Heart left ventricle (tissue), 16 donors: ENCODE results near the gene MYMX. TPM values are rescaled to one million over a fixed set of nuclear protein-coding genes. Genes with fewer than 3 reads are reported as not detected.

Experiments
- ATAC-seq, 4 donors: fragments of 200-7000 bp; cut with Tn5 transposase; one replicate each; pipeline ENCODE4 v1.9.1; 2020 to 2022; ENCODE audit warnings: moderate library complexity in 4 of 4, mild to moderate bottlenecking in 3 of 4, moderate number of reproducible peaks in 1 of 4
- DNase-seq, 5 donors: peaks; one replicate each; pipeline ENCODE4 v3.0.0-alpha.2; 2020
- H3K27ac ChIP-seq, 12 donors: fragments of 200-600 bp; sonication (generic) in 4 of 12; one replicate each; pipeline versions ENCODE4 v1.5.0 to v1.8.0; 2016 to 2022; ENCODE audit warnings: mild to moderate bottlenecking in 2 of 12
- H3K27me3 ChIP-seq, 9 donors: fragments of 200-600 bp; sonication (generic) in 2 of 9; one replicate each; pipeline versions ENCODE4 v1.5.1 to v1.8.0; 2016 to 2022; ENCODE audit warnings: mild to moderate bottlenecking in 3 of 9
- H3K36me3 ChIP-seq, 9 donors: fragments of 200-600 bp; sonication (generic) in 2 of 9; one replicate each; pipeline versions ENCODE4 v1.5.0 to v1.8.0; 2018 to 2022; ENCODE audit warnings: mild to moderate bottlenecking in 2 of 9
- H3K4me1 ChIP-seq, 12 donors: fragments of 200-600 bp; sonication (generic) in 4 of 12; one replicate each; pipeline versions ENCODE4 v1.5.0 to v1.8.0; 2016 to 2022; ENCODE audit warnings: mild to moderate bottlenecking in 3 of 12
- H3K4me3 ChIP-seq, 12 donors: fragments of 200-600 bp; sonication (generic) in 4 of 12; one replicate each; pipeline versions ENCODE4 v1.5.0 to v1.8.0; 2017 to 2022; ENCODE audit warnings: mild to moderate bottlenecking in 9 of 12, moderate library complexity in 4 of 12
- H3K9me3 ChIP-seq, 12 donors: fragments of 200-600 bp; sonication (generic) in 4 of 12; one replicate each; pipeline versions ENCODE4 v1.5.0 to v1.8.0; 2016 to 2022; ENCODE audit warnings: mild to moderate bottlenecking in 1 of 12
- POLR2A ChIP-seq, 2 donors: fragments of 450-650 bp; IDR thresholded peaks; one replicate each; pipeline ENCODE4 v1.6.1; 2017; ENCODE audit warnings: antibody characterized with exemption in 2 of 2, mild to moderate bottlenecking in 2 of 2, moderate library complexity in 2 of 2
- WGBS, 4 donors: extraction: QIAGEN DNeasy Blood & Tissue Kit in 2 of 4; methylation state at CpG; one replicate each; pipeline versions ENCODE4 v1.1.5 to v1.1.7; 2013 to 2018; 5-methylcytosine and 5-hydroxymethylcytosine counted together
- intact Hi-C, 10 donors: fragments of 100-400 bp; cut with DNase I; formaldehyde crosslinking; loops; one replicate each; pipeline versions ENCODE4 v1.11.1 to v1.14.2; 2022
- polyA plus RNA-seq, 2 donors: library from polyadenylated mRNA; stranded (reverse); fragments of 200-250 nt; gene quantifications; one replicate each; pipeline ENCODE4 v1.2.3, GENCODE V29; 2013
- total RNA-seq, 9 donors: library from RNA; depleted of rRNA in 2 of 9; stranded (reverse); fragments of >200 nt in 2 of 9; fragmentation: NEBNext Ultra II Directional in 3 of 9; extraction: Animal tissue kit (Norgen Biotek cat#: 25700) in 3 of 9; gene quantifications; one replicate each; pipeline versions ENCODE4 v1.1.0 to v1.2.4, GENCODE V29; 2016 to 2023
- TF ChIP-seq, protein P1 (sequence below), 12 donors: fragments of 200-600 bp; sonication (generic) in 4 of 12; IDR thresholded peaks; one replicate each; pipeline versions ENCODE4 v1.5.0 to v1.8.0; 2018 to 2022; ENCODE audit warnings: antibody characterized with exemption in 12 of 12, mild to moderate bottlenecking in 5 of 12
- donor health status: ischemic (EF 13 %, LVEDD 7.1; RV severe dilation, severe dysfunction).
- donor health status: healthy with polysubstance abuse.
- donor health status: DM: no; HTN: yes; CAD: no.
- donor health status: DM: no; HTN: no; CAD: no.
- donor health status: ischemic (EF 25% LVEDD 6.9; RV normal size, moderate dysfunction).
- donor health status: ischemic (EF 25% LVEDD 5.7; RV mildly dilated, moderate dysfunction).
- donor health status: healthy.
- donor health status: DM: yes; HTN: yes; CAD: no.
- donor health status: ischemic (EF 35%, LVEDD 5.7; RV mildly dilated, moderate dysfunction).
- donor health status: nonischemic (EF 11% LVEDD 7.7; RV severe dilation, severe dysfunction).
- donor health status: DM: yes; HTN: yes; CAD: no.
- donor health status: PGD.
- donor health status: ischemic (EF 29% LVEDD 5.4; RV normal size, mild dysfunction).
- donor health status: nonischemic (EF 23%, LVEDD 6.1; RV moderate dilation, normal function).

MYMX gene
- total and polyA plus RNA-seq, 11 donors, result 0.31 to 0.96 (median 0.60) TPM; not detected in 4

DNA sequence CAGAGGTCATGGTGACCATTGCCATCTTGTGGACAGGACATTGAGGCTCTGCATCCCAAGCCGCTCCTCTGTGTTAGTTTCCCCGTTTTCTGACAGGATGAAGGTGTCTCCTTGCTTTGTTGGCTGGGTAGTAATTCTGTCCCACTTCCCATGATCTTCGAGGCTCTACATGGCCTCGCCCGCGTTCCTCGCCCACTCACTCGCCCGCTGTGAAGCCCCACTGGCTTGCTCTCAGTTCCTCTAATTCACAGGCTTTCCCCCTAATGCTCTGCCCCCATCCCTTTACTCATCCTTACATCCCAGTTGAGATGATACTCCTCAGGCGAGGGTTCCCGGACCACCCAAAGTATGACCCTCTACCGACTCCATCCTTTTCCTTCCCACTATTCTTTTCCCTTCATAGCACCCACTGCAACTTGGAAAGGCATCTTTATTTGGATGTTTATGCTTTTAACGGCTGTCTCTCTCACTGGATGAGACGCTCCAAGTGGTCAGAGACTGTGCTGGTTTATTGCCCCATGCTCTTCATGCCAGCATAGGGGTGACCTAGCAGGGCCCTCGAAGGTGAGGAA, 41.1 kb downstream of the MYMX start:
- no peak for DNase-seq
- H3K4me1 ChIP-seq, result peaks cover 3 to 56% (median 29%) of the 10 kb centered on the region in 12 donors
- ATAC-seq, result no peak
- TF ChIP-seq, protein P1, sequence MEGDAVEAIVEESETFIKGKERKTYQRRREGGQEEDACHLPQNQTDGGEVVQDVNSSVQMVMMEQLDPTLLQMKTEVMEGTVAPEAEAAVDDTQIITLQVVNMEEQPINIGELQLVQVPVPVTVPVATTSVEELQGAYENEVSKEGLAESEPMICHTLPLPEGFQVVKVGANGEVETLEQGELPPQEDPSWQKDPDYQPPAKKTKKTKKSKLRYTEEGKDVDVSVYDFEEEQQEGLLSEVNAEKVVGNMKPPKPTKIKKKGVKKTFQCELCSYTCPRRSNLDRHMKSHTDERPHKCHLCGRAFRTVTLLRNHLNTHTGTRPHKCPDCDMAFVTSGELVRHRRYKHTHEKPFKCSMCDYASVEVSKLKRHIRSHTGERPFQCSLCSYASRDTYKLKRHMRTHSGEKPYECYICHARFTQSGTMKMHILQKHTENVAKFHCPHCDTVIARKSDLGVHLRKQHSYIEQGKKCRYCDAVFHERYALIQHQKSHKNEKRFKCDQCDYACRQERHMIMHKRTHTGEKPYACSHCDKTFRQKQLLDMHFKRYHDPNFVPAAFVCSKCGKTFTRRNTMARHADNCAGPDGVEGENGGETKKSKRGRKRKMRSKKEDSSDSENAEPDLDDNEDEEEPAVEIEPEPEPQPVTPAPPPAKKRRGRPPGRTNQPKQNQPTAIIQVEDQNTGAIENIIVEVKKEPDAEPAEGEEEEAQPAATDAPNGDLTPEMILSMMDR (IDR thresholded peaks at IDR 0.05), result peak in 3 of 12 donors; percentile 9 to 36 (median 23)
- no peak for TF ChIP-seq POLR2A (IDR thresholded peaks at IDR 0.05)
- 29 to 34% (median 30%) methylated on average over 14 to 15 of the region's 15 CpGs for WGBS, 4 donors
- intact Hi-C loops, result loop anchor here in 5 of 10 donors (5.0 to 10.0 kb wide), 3 partner anchors 86 to 163 kb away; no protein-coding TSS in a partner anchor
- H3K36me3 ChIP-seq, result peaks cover 5 to 72% (median 37%) of the 10 kb centered on the region in 9 donors
- H3K9me3 ChIP-seq, result no peaks in the 10 kb centered on the region
- H3K27me3 ChIP-seq, result no peaks in the 10 kb centered on the region
- H3K4me3 ChIP-seq, result peak overlapping the region in 11 of 12 donors; percentile 60 to 99 (median 90)
- H3K27ac ChIP-seq, result peak overlapping the region; percentile 75 to 97 (median 94)

DNA sequence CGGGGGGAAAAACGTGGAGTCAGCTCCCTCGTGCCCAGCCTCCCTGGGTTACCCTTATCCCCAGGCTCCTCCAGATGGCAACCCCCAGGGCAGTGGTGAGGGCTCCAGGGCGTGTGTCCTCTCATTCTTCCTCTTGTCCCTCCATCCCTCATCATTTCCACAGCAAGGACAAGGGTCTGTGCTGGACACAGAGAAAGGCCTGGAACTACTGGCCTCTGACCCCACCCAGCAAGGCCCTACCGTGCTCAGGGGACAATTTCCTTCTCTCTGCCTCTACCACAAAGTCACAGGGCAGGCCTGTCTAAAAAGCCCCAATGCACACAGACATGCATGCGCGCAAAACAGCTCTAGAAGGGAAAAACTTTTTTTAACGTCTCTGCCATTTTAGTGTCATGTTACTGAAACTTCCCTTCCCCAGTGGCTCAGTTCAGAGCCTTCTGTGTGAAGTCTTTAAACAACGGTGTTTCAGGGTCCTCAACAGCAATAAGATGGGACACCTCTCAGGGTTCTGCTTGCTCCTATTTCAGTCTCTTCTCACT, 41.7 kb downstream of the MYMX start:
- 89 to 92% (median 90%) methylated on average over 9 of the region's 9 CpGs for WGBS, 4 donors
- H3K27me3 ChIP-seq, result no peaks in the 10 kb centered on the region
- H3K4me1 ChIP-seq, result peaks cover 3 to 57% (median 30%) of the 10 kb centered on the region in 12 donors
- no peak overlapping the region for H3K4me3 ChIP-seq
- intact Hi-C loops, result loop anchor here in 5 of 10 donors (5.0 to 10.0 kb wide), 3 partner anchors 86 to 164 kb away; no protein-coding TSS in a partner anchor
- DNase-seq (peak in 1 of 5 donors; percentile 19), ATAC-seq (no peak)
- H3K9me3 ChIP-seq, result no peaks in the 10 kb centered on the region
- H3K27ac ChIP-seq, result peak overlapping the region in 4 of 12 donors; percentile 90 to 94 (median 94)
- TF ChIP-seq POLR2A (IDR thresholded peaks at IDR 0.05), result no peak
- TF ChIP-seq, protein P1 (IDR thresholded peaks at IDR 0.05), result no peak
- H3K36me3 ChIP-seq, result peaks cover 5 to 66% (median 32%) of the 10 kb centered on the region in 9 donors

DNA sequence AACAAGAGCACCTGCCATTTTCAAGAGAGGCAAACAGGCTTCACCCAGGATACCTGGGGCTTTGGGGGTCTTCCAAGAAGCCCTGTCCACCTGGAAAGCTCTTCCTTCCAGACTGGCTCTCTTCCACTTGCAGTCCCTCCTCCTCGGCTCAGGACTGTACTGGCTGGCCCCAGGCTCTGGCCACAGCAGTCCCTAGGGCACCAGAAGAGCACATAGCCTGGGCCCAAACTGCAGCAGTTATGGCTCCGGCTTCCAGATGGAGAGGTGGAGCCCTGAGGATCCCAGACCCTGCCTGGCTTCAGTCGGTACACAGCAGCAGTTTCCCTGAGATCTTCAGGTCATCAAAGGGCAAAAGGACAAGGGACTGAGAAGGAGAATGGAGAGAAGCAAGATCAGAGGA, 42.2 kb downstream of the MYMX start:
- TF ChIP-seq, protein P1 (IDR thresholded peaks at IDR 0.05), result no peak
- TF ChIP-seq POLR2A (IDR thresholded peaks at IDR 0.05), result no peak
- H3K27ac ChIP-seq, result no peak overlapping the region
- intact Hi-C loops, result loop anchor here in 5 of 10 donors (5.0 to 10.0 kb wide), 3 partner anchors 87 to 164 kb away; no protein-coding TSS in a partner anchor
- ATAC-seq (no peak), DNase-seq (peak in 1 of 5 donors; percentile 17)
- peaks cover 3 to 60% (median 32%) of the 10 kb centered on the region in 12 donors for H3K4me1 ChIP-seq
- H3K9me3 ChIP-seq, result no peaks in the 10 kb centered on the region
- 85 to 94% (median 91%) methylated on average over 3 of the region's 3 CpGs for WGBS, 4 donors
- peaks cover 3 to 61% (median 26%) of the 10 kb centered on the region in 9 donors for H3K36me3 ChIP-seq
- no peaks in the 10 kb centered on the region for H3K27me3 ChIP-seq
- H3K4me3 ChIP-seq, result no peak overlapping the region

DNA sequence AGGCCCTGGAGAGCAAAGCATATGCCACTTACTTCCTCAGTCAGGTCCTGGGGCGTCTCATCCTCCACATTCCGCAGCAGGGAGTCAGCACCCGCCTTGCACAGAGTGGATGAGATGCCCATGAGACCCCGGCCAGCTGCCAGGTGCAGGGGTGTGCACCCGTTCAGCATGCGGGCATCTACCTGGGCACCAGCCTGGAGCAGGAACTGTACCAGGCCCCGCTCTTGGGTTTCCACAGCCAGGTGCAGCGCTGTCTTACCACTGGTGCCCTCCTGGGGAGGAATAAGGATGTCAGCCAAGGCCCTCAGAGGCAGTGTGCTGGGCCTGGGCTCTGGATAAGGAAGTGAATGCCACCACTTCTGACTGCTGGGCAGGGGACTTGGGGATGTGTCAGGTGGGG, 43.3 kb downstream of the MYMX start:
- TF ChIP-seq, protein P1 (IDR thresholded peaks at IDR 0.05), result no peak
- TF ChIP-seq POLR2A (IDR thresholded peaks at IDR 0.05), result no peak
- Histone ChIP-seq H3K36me3 (peaks cover 0 to 50% (median 16%) of the 10 kb centered on the region in 9 donors), H3K4me3 (no peak overlapping the region), H3K4me1 (peaks cover 3 to 61% (median 40%) of the 10 kb centered on the region in 12 donors), H3K27ac (no peak overlapping the region), H3K27me3 (no peaks in the 10 kb centered on the region), H3K9me3 (no peaks in the 10 kb centered on the region)
- DNase-seq (no peak), ATAC-seq (no peak)
- intact Hi-C loops, result loop anchor here in 1 of 10 donors (10.0 kb wide), 1 partner anchor 195 kb away; no protein-coding TSS in a partner anchor
- WGBS, 4 donors, result 96 to 97% (median 96%) methylated on average over 6 to 8 of the region's 8 CpGs
